ENCODE measurements around the gene MSH5.

The MSH5 gene

DNA sequence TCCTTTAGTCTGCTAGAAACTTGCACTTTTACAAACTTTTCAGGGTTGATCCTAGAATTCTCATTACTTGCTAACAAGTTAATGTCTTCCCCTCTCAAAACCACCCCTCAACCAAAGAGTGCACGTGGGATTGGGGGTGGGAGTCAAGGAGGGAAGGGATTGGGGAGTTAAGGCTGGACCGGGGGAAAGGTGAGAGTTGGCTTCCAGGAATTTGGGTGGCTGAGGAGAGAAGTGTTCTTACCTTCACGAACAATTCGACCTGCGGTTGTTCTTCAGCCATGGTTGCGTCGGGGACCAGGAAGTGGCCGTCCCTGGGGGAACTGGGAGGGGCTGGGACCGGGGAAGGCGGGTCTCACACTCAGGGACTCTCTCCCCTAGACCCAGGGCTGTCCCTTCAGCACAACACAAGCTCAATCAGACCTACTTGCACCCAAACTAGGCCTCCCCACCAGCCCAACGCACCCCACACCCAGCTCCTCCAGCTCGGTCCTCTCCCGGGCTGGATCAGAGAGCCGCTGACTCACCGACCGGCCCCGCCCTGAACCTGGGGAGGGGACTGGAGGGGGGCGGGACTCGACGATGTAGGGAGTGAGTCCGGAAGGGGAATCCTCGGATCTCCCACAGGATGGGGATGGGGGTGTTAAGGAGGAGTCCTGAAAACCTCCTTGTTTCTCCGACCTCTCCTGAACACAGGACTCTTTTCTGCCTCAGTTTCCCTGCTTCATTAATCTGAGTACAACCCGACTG is 3.6 kb upstream of the MSH5 start, which contains the start of gene CLIC1:
Gene CLIC1, minus strand, starts transcription at position 510 of the 747 bp plus-strand sequence. Its CDS starts 230 bp downstream, at position 280.
- TF ChIP-seq, protein P1, sequence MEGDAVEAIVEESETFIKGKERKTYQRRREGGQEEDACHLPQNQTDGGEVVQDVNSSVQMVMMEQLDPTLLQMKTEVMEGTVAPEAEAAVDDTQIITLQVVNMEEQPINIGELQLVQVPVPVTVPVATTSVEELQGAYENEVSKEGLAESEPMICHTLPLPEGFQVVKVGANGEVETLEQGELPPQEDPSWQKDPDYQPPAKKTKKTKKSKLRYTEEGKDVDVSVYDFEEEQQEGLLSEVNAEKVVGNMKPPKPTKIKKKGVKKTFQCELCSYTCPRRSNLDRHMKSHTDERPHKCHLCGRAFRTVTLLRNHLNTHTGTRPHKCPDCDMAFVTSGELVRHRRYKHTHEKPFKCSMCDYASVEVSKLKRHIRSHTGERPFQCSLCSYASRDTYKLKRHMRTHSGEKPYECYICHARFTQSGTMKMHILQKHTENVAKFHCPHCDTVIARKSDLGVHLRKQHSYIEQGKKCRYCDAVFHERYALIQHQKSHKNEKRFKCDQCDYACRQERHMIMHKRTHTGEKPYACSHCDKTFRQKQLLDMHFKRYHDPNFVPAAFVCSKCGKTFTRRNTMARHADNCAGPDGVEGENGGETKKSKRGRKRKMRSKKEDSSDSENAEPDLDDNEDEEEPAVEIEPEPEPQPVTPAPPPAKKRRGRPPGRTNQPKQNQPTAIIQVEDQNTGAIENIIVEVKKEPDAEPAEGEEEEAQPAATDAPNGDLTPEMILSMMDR (IDR thresholded peaks at IDR 0.05; ENCODE audit: low read depth, low read length, missing control alignments) = no peak
- H3K4me3 ChIP-seq (ENCODE audit: low read depth, low read length) = peak within 1 kb of the TSS; percentile 98
- peak; percentile 60 for DNase-seq (ENCODE audit: low read depth)

GRCh38 chr6:31736768-31737314 is 3.0 kb upstream of the MSH5 start:
- no peak for DNase-seq (ENCODE audit: low read depth)
- H3K4me3 ChIP-seq (ENCODE audit: low read depth, low read length) = peak overlapping the region; percentile 98
- TF ChIP-seq, protein P1 (IDR thresholded peaks at IDR 0.05; ENCODE audit: low read depth, low read length, missing control alignments) = no peak

DNA sequence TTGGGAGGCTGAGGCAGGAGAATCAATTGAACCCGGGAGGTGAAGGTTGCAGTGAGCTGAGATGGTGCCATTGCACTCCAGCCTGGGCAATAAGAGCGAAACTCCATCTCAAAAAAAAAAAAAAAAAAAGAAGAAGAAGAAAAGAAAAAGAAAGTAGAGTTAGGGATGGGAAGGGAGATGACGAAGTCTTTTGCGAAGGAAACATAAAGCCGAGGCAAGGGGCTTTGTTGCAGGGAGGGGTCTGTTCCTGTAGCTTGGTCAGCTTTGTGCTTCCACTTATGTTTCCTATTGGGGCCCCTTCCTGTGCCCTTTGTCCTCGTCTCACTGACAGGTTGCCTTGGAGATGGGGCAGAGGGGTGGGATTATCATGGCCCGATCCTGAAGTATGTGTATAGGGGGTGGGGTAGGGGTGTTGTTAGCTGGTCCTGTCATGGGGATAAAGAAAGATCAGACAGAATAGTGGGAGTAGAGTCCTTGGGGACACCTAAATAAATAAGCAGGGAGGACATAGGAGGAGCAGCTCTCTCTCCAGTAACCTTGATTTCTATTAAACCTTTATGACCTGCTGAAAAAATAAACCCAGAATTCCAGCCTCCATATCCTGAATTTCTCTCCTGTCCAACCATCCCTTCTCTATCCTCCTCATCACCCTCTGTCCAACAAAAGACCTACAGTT is 2.4 kb upstream of the MSH5 start:
- no peak for DNase-seq (ENCODE audit: low read depth)
- peak overlapping the region; percentile 11; the same call in 1 of the 2 replicates for H3K4me3 ChIP-seq (ENCODE audit: low read depth, low read length)

GRCh38 chr6:31737991-31738979 is 1.5 kb upstream of the MSH5 start:
- peak; percentile 77 for DNase-seq (ENCODE audit: low read depth)
- H3K4me3 ChIP-seq (ENCODE audit: low read depth, low read length) = peak overlapping the region; percentile 31
- TF ChIP-seq, protein P1 (IDR thresholded peaks at IDR 0.05; ENCODE audit: low read depth, low read length, missing control alignments) = peak; percentile 11

More for the DNA sequence above, 2.4 kb upstream of the MSH5 start:
- TF ChIP-seq, protein P1 (IDR thresholded peaks at IDR 0.05; ENCODE audit: low read depth, low read length, missing control alignments) = no peak

GRCh38 chr6:31740397-31741223 is 805 bp downstream of the MSH5 start:
- DNase-seq (ENCODE audit: low read depth) = no peak
- TF ChIP-seq, protein P1 (IDR thresholded peaks at IDR 0.05; ENCODE audit: low read depth, low read length, missing control alignments) = no peak
- H3K4me3 ChIP-seq (ENCODE audit: low read depth, low read length) = peak overlapping the region; percentile 75
